ES-I3 (cell line): Measurements from ENCODE around the gene SRI.
"Not testable (repeated sequence)": the region's sequence is repeated elsewhere in the genome, so short reads cannot be mapped to it uniquely, and the experiment has no call there.

Experiments
- H3K36me3 ChIP-seq: 2 replicates; pipeline ENCODE4 v1.6.1; 2013; ENCODE audit warnings: mild to moderate bottlenecking, low read length, control low read depth, moderate library complexity; ENCODE audit not compliant: insufficient read depth
- H3K4me1 ChIP-seq: 2 replicates; pipeline ENCODE4 v1.6.1; 2013; ENCODE audit warnings: mild to moderate bottlenecking, control low read depth, low read length; ENCODE audit not compliant: insufficient read depth
- H3K9ac ChIP-seq: 2 replicates; pipeline ENCODE4 v1.6.1; 2013; ENCODE audit warnings: low read depth, mild to moderate bottlenecking, low read length, moderate library complexity
- H3K9me3 ChIP-seq: 2 replicates; pipeline ENCODE4 v1.6.1; 2013; ENCODE audit warnings: mild to moderate bottlenecking, low read length, moderate library complexity; ENCODE audit not compliant: control insufficient read depth, insufficient read depth

The SRI gene

GRCh38 chr7:88219781-88220747 lies at the start of gene SRI:
Gene SRI (minus strand): TSS chr7:88220038. CDS start chr7:88220026, 12 bp downstream.
- Histone ChIP-seq H3K9me3 (no peaks in the 10 kb centered on the region), H3K4me1 (peaks cover 20% of the 10 kb centered on the region; the same call in 1 of the 2 replicates), H3K36me3 (no peaks in the 10 kb centered on the region), H3K9ac (peak within 1 kb of the TSS; percentile 87)

GRCh38 chr7:88269586-88269985 lies 49.7 kb upstream of the SRI start:
- H3K9ac ChIP-seq, result no peak overlapping the region

GRCh38 chr7:88268858-88269257 lies 49.0 kb upstream of the SRI start:
- no peaks in the 10 kb centered on the region for H3K36me3 ChIP-seq

More at GRCh38 chr7:88269586-88269985, 49.7 kb upstream of the SRI start:
- Histone ChIP-seq H3K9me3 (no peaks in the 10 kb centered on the region), H3K4me1 (no peaks in the 10 kb centered on the region), H3K36me3 (no peaks in the 10 kb centered on the region)

GRCh38 chr7:88268051-88268450 lies 48.2 kb upstream of the SRI start:
- Histone ChIP-seq H3K36me3 (no peaks in the 10 kb centered on the region), H3K4me1 (no peaks in the 10 kb centered on the region), H3K9ac (no peak overlapping the region), H3K9me3 (no peaks in the 10 kb centered on the region)

More at GRCh38 chr7:88268858-88269257, 49.0 kb upstream of the SRI start:
- Histone ChIP-seq H3K9ac (no peak overlapping the region), H3K4me1 (no peaks in the 10 kb centered on the region), H3K9me3 (no peaks in the 10 kb centered on the region)

GRCh38 chr7:88267421-88267820 lies 47.6 kb upstream of the SRI start:
- no peaks in the 10 kb centered on the region for H3K36me3 ChIP-seq
- H3K9me3 ChIP-seq, result no peaks in the 10 kb centered on the region
- no peak overlapping the region for H3K9ac ChIP-seq
- H3K4me1 ChIP-seq, result no peaks in the 10 kb centered on the region

- not testable (repeated sequence) for H3K36me3 ChIP-seq, H3K4me1 ChIP-seq, H3K9ac ChIP-seq, H3K9me3 ChIP-seq
These were observed 45.1 kb upstream of the SRI start for GRCh38 chr7:88264987-88265386.

- Histone ChIP-seq H3K36me3 (no peaks in the 10 kb centered on the region), H3K9ac (no peak overlapping the region), H3K9me3 (peaks cover 3% of the 10 kb centered on the region; the same call in 1 of the 2 replicates), H3K4me1 (no peaks in the 10 kb centered on the region)
These were observed 42.7 kb upstream of the SRI start for GRCh38 chr7:88262562-88262961.

- H3K4me1 ChIP-seq, result no peaks in the 10 kb centered on the region
- H3K9me3 ChIP-seq, result peaks cover 3% of the 10 kb centered on the region; the same call in 1 of the 2 replicates
- H3K9ac ChIP-seq, result no peak overlapping the region
- H3K36me3 ChIP-seq, result no peaks in the 10 kb centered on the region
These were observed 40.9 kb upstream of the SRI start for GRCh38 chr7:88260719-88261118.

- H3K4me1 ChIP-seq, result no peaks in the 10 kb centered on the region
- peaks cover 3% of the 10 kb centered on the region; the same call in 1 of the 2 replicates for H3K9me3 ChIP-seq
- H3K36me3 ChIP-seq, result no peaks in the 10 kb centered on the region
- H3K9ac ChIP-seq, result no peak overlapping the region
These were observed 40.0 kb upstream of the SRI start for GRCh38 chr7:88259656-88260380.

GRCh38 chr7:88258296-88258695 lies 38.5 kb upstream of the SRI start:
- not testable (repeated sequence) for H3K4me1 ChIP-seq, H3K9me3 ChIP-seq, H3K36me3 ChIP-seq, H3K9ac ChIP-seq

- no peaks in the 10 kb centered on the region for H3K4me1 ChIP-seq
- no peak overlapping the region for H3K9ac ChIP-seq
- no peaks in the 10 kb centered on the region for H3K36me3 ChIP-seq
- H3K9me3 ChIP-seq, result peaks cover 8% of the 10 kb centered on the region
These were observed 37.1 kb upstream of the SRI start for GRCh38 chr7:88256906-88257305.

GRCh38 chr7:88254721-88255424 lies 35.0 kb upstream of the SRI start:
- no peak overlapping the region for H3K9ac ChIP-seq
- H3K4me1 ChIP-seq, result no peaks in the 10 kb centered on the region
- no peaks in the 10 kb centered on the region for H3K36me3 ChIP-seq
- peaks cover 7% of the 10 kb centered on the region for H3K9me3 ChIP-seq

- no peaks in the 10 kb centered on the region for H3K4me1 ChIP-seq
- H3K36me3 ChIP-seq, result no peaks in the 10 kb centered on the region
- H3K9ac ChIP-seq, result no peak overlapping the region
- peaks cover 7% of the 10 kb centered on the region for H3K9me3 ChIP-seq
These were observed 33.8 kb upstream of the SRI start for GRCh38 chr7:88253640-88254039.

- Histone ChIP-seq H3K9me3 (no peaks in the 10 kb centered on the region), H3K36me3 (no peaks in the 10 kb centered on the region), H3K9ac (no peak overlapping the region), H3K4me1 (no peaks in the 10 kb centered on the region)
These were observed 24.4 kb upstream of the SRI start for GRCh38 chr7:88244258-88244657.
